ENCODE data around the gene HID1. TPM values are rescaled to one million over a fixed set of nuclear protein-coding genes. Genes with fewer than 3 reads are reported as not detected.

The HID1 gene
- total RNA-seq, 1 donor from 2014 or later = 0.31 TPM

Other genes starting within 250 kb of the HID1 start
- gene RAB37, start 235.5 kb downstream of the HID1 start, total RNA-seq = 6.0 and 6.1 TPM in 2 replicates
- gene NHERF1, start 224.1 kb downstream of the HID1 start, total RNA-seq = 142 and 153 TPM in 2 replicates
- gene NAT9, start 196.4 kb downstream of the HID1 start, total RNA-seq = 69.0 and 70.8 TPM in 2 replicates
- 0.02 and 0.34 TPM in 2 replicates for gene GRIN2C, start 112.9 kb downstream of the HID1 start, total RNA-seq
- 20.1 and 21.5 TPM in 2 replicates for gene FDXR, start 99.8 kb downstream of the HID1 start, total RNA-seq
- gene FADS6, start 79.1 kb downstream of the HID1 start, total RNA-seq = not detected in 2 replicates
- not detected in 2 replicates for gene USH1G, start 49.5 kb downstream of the HID1 start, total RNA-seq
- gene OTOP2, start 48.5 kb downstream of the HID1 start, total RNA-seq = not detected in 2 replicates
- gene OTOP3, start 36.9 kb downstream of the HID1 start, total RNA-seq = not detected in 2 replicates
- gene CDR2L, start 14.9 kb upstream of the HID1 start, total RNA-seq = 1.1 and 1.3 TPM in 2 replicates
- gene MRPL58, start 39.9 kb upstream of the HID1 start, total RNA-seq = 77.8 and 78.1 TPM in 2 replicates
- 152 and 165 TPM in 2 replicates for gene ATP5PD, start 74.2 kb upstream of the HID1 start, total RNA-seq
- 21.2 and 22.6 TPM in 2 replicates for gene KCTD2, start 74.5 kb upstream of the HID1 start, total RNA-seq
- gene SLC16A5, start 115.2 kb upstream of the HID1 start, total RNA-seq = 5.5 and 7.2 TPM in 2 replicates
- gene ARMC7, start 137.2 kb upstream of the HID1 start, total RNA-seq = 11.6 and 13.0 TPM in 2 replicates
- 80.0 and 80.1 TPM in 2 replicates for gene NT5C, start 159.0 kb upstream of the HID1 start, total RNA-seq
- 271 and 299 TPM in 2 replicates for gene JPT1, start 181.8 kb upstream of the HID1 start, total RNA-seq
- 649 and 656 TPM in 2 replicates for gene SUMO2, start 210.2 kb upstream of the HID1 start, total RNA-seq
- gene NUP85, start 232.9 kb upstream of the HID1 start, total RNA-seq = 122 and 129 TPM in 2 replicates